Caki2 (cell line): ENCODE results near the gene CLBA1. TPM values are rescaled to one million over a fixed set of nuclear protein-coding genes. Genes with fewer than 3 reads are reported as not detected.

Source experiments
- DNase-seq: peaks from one replicate; pipeline ENCODE4 v3.0.0-alpha.2; 2015; ENCODE audit warnings: low read depth
- in situ Hi-C: cut with HindIII; loops from 2 replicates; pipeline ENCODE4 v1.10.0; 2016; ENCODE audit warnings: low sequenced_read_pairs, low pct_unique_long_range_greater_than_20kb, mixed read lengths
- total RNA-seq: library from RNA; depleted of rRNA; stranded (reverse); fragments of >200 nt; shearing (Covaris generic); gene quantifications from 2 replicates; pipeline ENCODE4 v1.2.3, GENCODE V29; 2014; ENCODE audit warnings: low replicate concordance

Gene CLBA1
- total RNA-seq, 1 experiment from 2014 or later, result 9.7 TPM

- DNase-seq, result no peak
- in situ Hi-C loops, result no loop called here
Observed at GRCh38 chr14:104991896-104992230, 6.3 kb downstream of the CLBA1 start.

GRCh38 chr14:104992501-104992900 is 6.9 kb downstream of the CLBA1 start:
- in situ Hi-C loops, result no loop called here
- no peak for DNase-seq

- in situ Hi-C loops, result no loop called here
Observed at GRCh38 chr14:104993306-104993705, 7.7 kb downstream of the CLBA1 start.

DNA sequence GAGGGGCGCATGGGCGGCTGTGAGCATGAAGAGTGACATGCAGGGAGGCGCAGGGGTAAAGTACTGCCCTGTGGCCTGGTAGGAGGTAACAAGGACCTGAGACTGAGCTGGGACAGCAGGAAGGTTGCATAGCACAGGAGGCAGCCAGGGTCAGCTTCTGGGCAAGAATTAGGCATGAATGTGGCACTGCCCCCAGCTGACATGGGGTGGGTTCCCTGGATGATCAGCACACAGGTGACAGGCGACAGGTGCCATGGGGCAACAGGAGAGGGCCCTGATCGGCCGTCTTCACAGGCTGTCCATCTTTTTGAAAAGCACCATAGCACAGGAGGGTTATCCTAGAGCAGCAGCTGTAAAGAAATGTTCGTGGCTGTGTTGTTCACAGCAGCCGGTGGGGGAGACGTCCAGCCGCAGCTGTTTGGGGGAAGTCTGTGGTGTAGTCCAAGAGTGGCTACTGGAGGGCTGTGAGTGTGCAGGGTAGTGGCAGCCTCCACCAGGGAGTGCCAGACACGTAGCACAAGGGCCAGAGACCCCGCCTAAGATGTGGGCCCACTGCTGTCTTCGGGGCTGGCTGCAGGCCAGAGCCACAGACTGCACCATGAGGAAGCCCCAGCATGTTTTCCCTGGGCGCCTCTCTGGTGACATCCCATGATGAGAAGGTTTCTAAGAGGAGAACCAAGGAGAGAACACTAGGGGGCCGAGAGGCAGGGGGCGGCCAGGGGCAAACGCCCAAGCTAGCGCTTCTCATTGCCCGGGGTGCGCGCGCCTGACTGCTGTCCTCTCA is 8.4 kb downstream of the CLBA1 start:
- in situ Hi-C loops, result no loop called here
- DNase-seq, result no peak

More at GRCh38 chr14:104993306-104993705, 7.7 kb downstream of the CLBA1 start:
- no peak for DNase-seq

DNA sequence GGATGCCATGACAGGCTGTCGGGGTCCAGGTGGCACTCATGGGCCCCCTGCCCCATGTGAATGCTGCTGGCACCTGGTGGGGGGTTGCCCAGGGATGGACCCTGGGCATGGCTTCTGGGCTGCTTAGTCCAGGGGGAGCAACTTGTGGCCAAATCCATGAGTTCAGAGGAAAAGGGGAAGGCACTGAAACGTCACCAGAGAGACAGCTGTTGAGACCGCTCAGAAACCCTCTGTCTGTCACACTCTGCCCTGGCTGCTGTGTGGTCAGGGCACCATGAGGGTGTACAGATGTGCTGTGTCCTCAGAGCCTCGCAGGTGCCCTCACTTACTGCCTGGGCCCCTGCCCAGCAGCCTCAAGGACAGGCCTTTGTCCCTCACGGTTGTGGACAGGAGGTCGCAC is 9.4 kb downstream of the CLBA1 start:
- in situ Hi-C loops, result no loop called here
- no peak for DNase-seq

- in situ Hi-C loops, result no loop called here
- DNase-seq, result no peak
Observed at GRCh38 chr14:104996032-104996431, 10.4 kb downstream of the CLBA1 start.

DNA sequence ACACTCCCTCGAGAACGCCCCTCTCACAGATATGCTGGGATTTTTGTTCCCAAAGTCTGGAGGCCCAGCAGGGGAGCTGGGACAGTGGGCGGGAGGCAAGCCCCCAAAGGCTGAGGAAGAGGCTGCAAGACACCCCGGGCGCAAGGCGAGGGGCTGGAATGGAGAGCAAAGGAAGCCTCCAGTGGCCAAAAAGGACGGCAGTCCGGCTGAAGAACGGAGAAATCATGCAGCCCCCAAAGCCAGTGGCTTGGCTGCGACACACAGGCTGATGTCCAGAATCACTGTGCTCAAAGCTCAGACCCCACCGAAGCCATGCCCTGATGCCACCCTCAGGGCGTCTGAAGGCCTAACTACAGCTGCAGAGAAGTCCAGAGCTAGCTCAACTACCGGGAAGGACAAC is 10.9 kb downstream of the CLBA1 start:
- no peak for DNase-seq

GRCh38 chr14:104998801-104999200 is 13.2 kb downstream of the CLBA1 start:
- no peak for DNase-seq
- in situ Hi-C loops, result no loop called here

More for the DNA sequence above, 10.9 kb downstream of the CLBA1 start:
- in situ Hi-C loops, result no loop called here

DNA sequence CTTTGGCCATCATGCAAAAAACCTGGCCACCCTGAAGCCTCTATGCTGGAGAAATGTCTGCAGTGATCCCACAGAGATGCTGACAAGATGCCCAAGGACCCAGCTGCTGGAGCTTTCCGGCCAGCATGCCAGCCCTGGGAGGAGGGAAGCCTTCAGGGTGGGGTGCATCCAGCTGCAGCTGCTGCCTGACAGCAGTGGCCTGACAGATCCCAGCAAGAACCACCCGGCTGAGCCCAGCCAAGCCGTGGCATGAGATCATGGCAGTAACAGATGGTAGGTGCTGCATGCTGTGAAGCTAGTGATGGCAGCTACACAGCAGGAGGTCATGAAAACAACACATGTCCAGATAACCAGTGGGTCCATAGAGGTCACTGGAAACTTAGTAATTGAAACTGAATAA is 13.8 kb downstream of the CLBA1 start:
- no peak for DNase-seq
- in situ Hi-C loops, result no loop called here

DNA sequence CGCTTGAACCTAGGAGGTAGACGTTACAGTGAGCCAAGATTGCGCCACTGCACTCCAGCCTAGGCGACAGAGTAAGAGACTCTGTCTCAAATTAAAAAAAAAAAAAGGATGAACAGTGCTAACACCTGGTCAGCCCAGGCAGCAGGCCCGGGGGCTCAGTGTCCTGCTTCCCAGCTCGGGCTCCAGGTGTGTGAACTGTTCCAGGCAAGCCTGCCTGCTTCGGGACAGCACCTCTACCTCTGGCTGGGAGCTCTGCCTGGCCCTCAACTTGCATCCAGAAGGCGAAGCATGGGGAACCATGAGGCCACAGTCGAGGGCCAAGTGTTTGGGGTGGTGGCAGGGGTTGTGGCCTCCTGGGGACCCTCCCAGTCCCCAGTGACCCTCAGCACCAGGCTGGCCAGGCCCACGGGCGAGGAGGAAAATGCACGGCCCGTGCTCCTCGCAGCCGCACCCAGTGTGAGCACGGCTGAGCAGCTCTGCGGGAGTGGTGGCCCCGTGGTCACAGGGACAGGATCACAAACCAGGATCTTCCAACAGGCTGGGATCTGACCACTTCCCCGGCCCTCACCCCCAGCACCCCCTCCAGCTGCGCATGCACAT is 19.8 kb downstream of the CLBA1 start:
- DNase-seq, result no peak
- in situ Hi-C loops, result no loop called here

- no peak for DNase-seq
- in situ Hi-C loops, result no loop called here
Observed at GRCh38 chr14:105005929-105006830, 20.6 kb downstream of the CLBA1 start.

GRCh38 chr14:105006831-105007592 is 21.4 kb downstream of the CLBA1 start:
- in situ Hi-C loops, result no loop called here
- DNase-seq, result no peak

GRCh38 chr14:105007593-105008264 is 22.1 kb downstream of the CLBA1 start:
- in situ Hi-C loops, result no loop called here
- DNase-seq, result no peak

GRCh38 chr14:105010106-105010505 is 24.5 kb downstream of the CLBA1 start:
- DNase-seq, result no peak
- in situ Hi-C loops, result no loop called here

DNA sequence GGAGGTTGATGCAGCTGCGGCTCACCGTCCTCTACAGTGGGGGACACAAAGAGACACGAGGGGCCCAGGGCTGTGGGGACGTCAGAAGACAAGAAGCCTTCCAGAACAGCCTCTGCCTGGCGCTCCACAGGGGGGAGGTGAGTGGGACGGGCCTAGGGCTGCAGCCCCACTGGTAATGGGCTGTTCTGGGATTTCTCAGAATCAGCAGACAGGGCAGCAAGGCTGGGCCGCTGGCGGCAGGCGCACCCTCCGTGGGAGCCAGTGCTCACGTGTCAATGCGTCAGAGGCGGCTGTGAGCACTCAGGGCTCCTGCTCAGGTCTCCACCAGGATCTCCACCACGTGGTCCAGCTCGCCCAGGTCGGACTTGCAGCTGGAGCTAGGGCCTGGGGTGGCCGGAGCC is 25.3 kb downstream of the CLBA1 start:
- in situ Hi-C loops, result no loop called here
- no peak for DNase-seq

DNA sequence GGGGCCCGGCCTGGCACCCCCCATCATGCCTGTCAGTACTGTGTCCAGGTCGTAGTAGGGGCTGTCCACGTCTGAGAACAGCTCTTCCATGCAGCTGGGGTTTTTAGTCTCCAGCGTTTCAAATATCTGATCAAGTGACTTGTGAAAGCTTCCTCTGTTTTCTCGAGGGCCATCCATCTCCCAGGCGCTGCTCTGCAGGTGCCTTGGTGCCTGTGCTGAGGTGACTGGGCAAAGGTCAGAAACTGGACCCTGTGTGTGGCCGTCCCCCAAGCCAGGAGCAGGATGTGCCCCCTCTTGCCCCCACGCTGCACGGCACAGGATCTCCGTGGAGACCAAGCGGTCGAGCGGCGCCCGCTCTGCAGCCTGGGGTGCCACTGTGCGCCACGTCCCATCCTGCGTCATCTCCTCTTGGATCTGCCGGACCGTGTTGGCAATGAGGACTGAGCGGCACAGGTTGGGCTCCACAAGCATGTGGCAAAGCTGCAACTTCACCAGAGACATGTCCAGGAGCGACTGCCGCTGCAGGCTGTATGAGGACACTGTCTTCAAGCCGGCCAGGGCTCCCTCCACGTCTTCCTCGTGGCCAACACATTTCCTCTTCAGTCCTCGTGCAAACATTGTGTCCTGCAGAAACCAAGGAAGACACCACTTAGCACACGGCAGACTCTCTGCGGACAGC is 25.9 kb downstream of the CLBA1 start:
- DNase-seq, result no peak
- in situ Hi-C loops, result no loop called here

- in situ Hi-C loops, result no loop called here
- no peak for DNase-seq
Observed at GRCh38 chr14:105012171-105012985, 26.8 kb downstream of the CLBA1 start.
